BLaER1 treated with 17β-estradiol and CSF1 and Interleukin-3, amounts not matched to agents 10 nM and 100 nM (cell line): ENCODE measurements around the gene CRYBG2.
A peak's percentile ranks its signal among the peaks of the same experiment; 100 is the strongest.

Source experiments
- H3K27ac ChIP-seq, 11 experiments: shearing (Covaris generic); formaldehyde crosslinking; 2 replicates each; pipeline ENCODE4 v1.8.1; 2022
- H3K27me3 ChIP-seq, 11 experiments: shearing (Covaris generic); formaldehyde crosslinking; 2 replicates each; pipeline ENCODE4 v1.8.1; 2022
- H3K36me3 ChIP-seq, 11 experiments: shearing (Covaris generic); formaldehyde crosslinking; 2 replicates each; pipeline ENCODE4 v1.8.1; 2022
- H3K4me1 ChIP-seq, 10 experiments: shearing (Covaris generic); formaldehyde crosslinking; 2 replicates each; pipeline ENCODE4 v1.8.1; 2022
- H3K4me2 ChIP-seq, 11 experiments: shearing (Covaris generic); formaldehyde crosslinking; 2 replicates each; pipeline ENCODE4 v1.8.1; 2022
- H3K4me3 ChIP-seq, 10 experiments: shearing (Covaris generic); formaldehyde crosslinking; 2 replicates each; pipeline ENCODE4 v1.8.1; 2022
- H3K9ac ChIP-seq, 11 experiments: shearing (Covaris generic); formaldehyde crosslinking; 2 replicates each; pipeline ENCODE4 v1.8.1; 2022
- H3K9me3 ChIP-seq, 11 experiments: shearing (Covaris generic); formaldehyde crosslinking; replicated peaks in 1 of 11; 2 replicates each; pipeline ENCODE4 v1.8.1; 2022
- H4K20me1 ChIP-seq, 11 experiments: shearing (Covaris generic); formaldehyde crosslinking; 2 replicates each; pipeline ENCODE4 v1.8.1; 2022
- Cebpa-rat ChIP-seq, 11 experiments: shearing (Covaris generic); IDR thresholded peaks; 2 replicates each; pipeline ENCODE4 v1.8.1; 2022

Gene CRYBG2

GRCh38 chr1:26363549-26364448 lies 9.9 kb upstream of the CRYBG2 start:
- no peak overlapping the region for H3K27ac ChIP-seq
- H3K27me3 ChIP-seq: peaks cover 33 to 46% (median 40%) of the 10 kb centered on the region in 11 experiments
- TF ChIP-seq Cebpa-rat (IDR thresholded peaks at IDR 0.05): no peak
- peak overlapping the region in 6 of 11 experiments; percentile 2 to 29 (median 14); a peak in 4 of 22 replicates for H3K4me2 ChIP-seq
- peaks cover 8 to 28% (median 24%) of the 10 kb centered on the region in 10 experiments; a peak in 18 of 20 replicates for H3K4me1 ChIP-seq
- H3K9me3 ChIP-seq: no peaks in the 10 kb centered on the region
- no peak overlapping the region for H3K9ac ChIP-seq
- H3K4me3 ChIP-seq: no peak overlapping the region
- peaks cover 0 to 6% (median 0%) of the 10 kb centered on the region in 11 experiments; a peak in 4 of 22 replicates for H4K20me1 ChIP-seq
- no peaks in the 10 kb centered on the region for H3K36me3 ChIP-seq

GRCh38 chr1:26362331-26362730 lies 8.4 kb upstream of the CRYBG2 start:
- H3K36me3 ChIP-seq: no peaks in the 10 kb centered on the region
- H3K27ac ChIP-seq: no peak overlapping the region
- peaks cover 0 to 6% (median 0%) of the 10 kb centered on the region in 11 experiments; a peak in 4 of 22 replicates for H4K20me1 ChIP-seq
- peaks cover 45 to 58% (median 53%) of the 10 kb centered on the region in 11 experiments for H3K27me3 ChIP-seq
- TF ChIP-seq Cebpa-rat (IDR thresholded peaks at IDR 0.05): no peak
- H3K9ac ChIP-seq: no peak overlapping the region
- H3K9me3 ChIP-seq: no peaks in the 10 kb centered on the region
- H3K4me2 ChIP-seq: no peak overlapping the region
- H3K4me1 ChIP-seq: peaks cover 8 to 28% (median 24%) of the 10 kb centered on the region in 10 experiments; a peak in 18 of 20 replicates
- no peak overlapping the region for H3K4me3 ChIP-seq

GRCh38 chr1:26361605-26362122 lies 7.7 kb upstream of the CRYBG2 start:
- Histone ChIP-seq H3K27ac (no peak overlapping the region), H3K4me1 (peaks cover 8 to 28% (median 24%) of the 10 kb centered on the region in 10 experiments; a peak in 18 of 20 replicates), H3K4me3 (no peak overlapping the region), H3K4me2 (peak overlapping the region in 8 of 11 experiments; percentile 51 to 83 (median 70); a peak in 16 of 22 replicates), H3K9me3 (no peaks in the 10 kb centered on the region), H3K9ac (no peak overlapping the region), H3K36me3 (no peaks in the 10 kb centered on the region), H4K20me1 (peaks cover 0 to 6% (median 0%) of the 10 kb centered on the region in 11 experiments; a peak in 4 of 22 replicates), H3K27me3 (peaks cover 45 to 59% (median 55%) of the 10 kb centered on the region in 11 experiments)
- TF ChIP-seq Cebpa-rat (IDR thresholded peaks at IDR 0.05): no peak

GRCh38 chr1:26360807-26361604 lies 7.1 kb upstream of the CRYBG2 start:
- Histone ChIP-seq H3K4me2 (peak overlapping the region; percentile 51 to 83 (median 75)), H3K9me3 (no peaks in the 10 kb centered on the region), H3K4me3 (peak overlapping the region in 8 of 10 experiments; percentile 21 to 57 (median 40); a peak in 9 of 20 replicates), H3K36me3 (no peaks in the 10 kb centered on the region), H3K27ac (no peak overlapping the region), H3K27me3 (peaks cover 45 to 59% (median 55%) of the 10 kb centered on the region in 11 experiments), H4K20me1 (peaks cover 0 to 6% (median 0%) of the 10 kb centered on the region in 11 experiments; a peak in 4 of 22 replicates), H3K9ac (0 out of 22 replicates have a peak overlapping the region, but pooled peaks of 2 of the 11 experiments have one; percentile 25 to 57), H3K4me1 (peaks cover 8 to 28% (median 24%) of the 10 kb centered on the region in 10 experiments; a peak in 18 of 20 replicates)
- TF ChIP-seq Cebpa-rat (IDR thresholded peaks at IDR 0.05): no peak

GRCh38 chr1:26359981-26360806 lies 6.3 kb upstream of the CRYBG2 start:
- peaks cover 0 to 6% (median 0%) of the 10 kb centered on the region in 11 experiments; a peak in 4 of 22 replicates for H4K20me1 ChIP-seq
- H3K27me3 ChIP-seq: peaks cover 45 to 59% (median 55%) of the 10 kb centered on the region in 11 experiments
- no peaks in the 10 kb centered on the region for H3K36me3 ChIP-seq
- peak overlapping the region in 9 of 10 experiments; percentile 21 to 57 (median 40); a peak in 12 of 20 replicates for H3K4me3 ChIP-seq
- no peaks in the 10 kb centered on the region for H3K9me3 ChIP-seq
- peaks cover 8 to 28% (median 24%) of the 10 kb centered on the region in 10 experiments; a peak in 18 of 20 replicates for H3K4me1 ChIP-seq
- peak overlapping the region in 3 of 11 experiments; percentile 23 to 57 (median 25); a peak in 2 of 22 replicates for H3K9ac ChIP-seq
- H3K27ac ChIP-seq: no peak overlapping the region
- peak overlapping the region; percentile 51 to 83 (median 75) for H3K4me2 ChIP-seq
- TF ChIP-seq Cebpa-rat (IDR thresholded peaks at IDR 0.05): no peak

- TF ChIP-seq Cebpa-rat (IDR thresholded peaks at IDR 0.05): no peak
- Histone ChIP-seq H3K36me3 (no peaks in the 10 kb centered on the region), H3K4me1 (peaks cover 8 to 28% (median 23%) of the 10 kb centered on the region in 10 experiments; a peak in 18 of 20 replicates), H4K20me1 (peaks cover 0 to 6% (median 0%) of the 10 kb centered on the region in 11 experiments; a peak in 4 of 22 replicates), H3K9ac (no peak overlapping the region), H3K4me3 (no peak overlapping the region), H3K27ac (no peak overlapping the region), H3K9me3 (no peaks in the 10 kb centered on the region), H3K4me2 (no peak overlapping the region), H3K27me3 (peaks cover 45 to 59% (median 55%) of the 10 kb centered on the region in 11 experiments)
Observed at GRCh38 chr1:26358411-26359384, 4.8 kb upstream of the CRYBG2 start.

GRCh38 chr1:26357121-26357602 lies 3.2 kb upstream of the CRYBG2 start:
- Histone ChIP-seq H3K27ac (no peak overlapping the region), H3K36me3 (no peaks in the 10 kb centered on the region), H3K4me3 (no peak overlapping the region), H3K4me2 (no peak overlapping the region), H4K20me1 (peaks cover 0 to 6% (median 0%) of the 10 kb centered on the region in 11 experiments; a peak in 4 of 22 replicates), H3K4me1 (peaks cover 8 to 22% (median 21%) of the 10 kb centered on the region in 10 experiments; a peak in 18 of 20 replicates), H3K9ac (no peak overlapping the region), H3K27me3 (peaks cover 42 to 51% (median 45%) of the 10 kb centered on the region in 11 experiments), H3K9me3 (no peaks in the 10 kb centered on the region)
- no peak for TF ChIP-seq Cebpa-rat (IDR thresholded peaks at IDR 0.05)
